GM19238 (cell line): Measurements from ENCODE around the gene PRDM16.
"Not testable (repeated sequence)": the region's sequence is repeated elsewhere in the genome, so short reads cannot be mapped to it uniquely, and the experiment has no call there.

ENCODE experiments used
- DNase-seq: peaks from one replicate; pipeline ENCODE4 v3.0.0; 2011; ENCODE audit warnings: low spot score; ENCODE audit not compliant: insufficient read length

The PRDM16 gene

DNA sequence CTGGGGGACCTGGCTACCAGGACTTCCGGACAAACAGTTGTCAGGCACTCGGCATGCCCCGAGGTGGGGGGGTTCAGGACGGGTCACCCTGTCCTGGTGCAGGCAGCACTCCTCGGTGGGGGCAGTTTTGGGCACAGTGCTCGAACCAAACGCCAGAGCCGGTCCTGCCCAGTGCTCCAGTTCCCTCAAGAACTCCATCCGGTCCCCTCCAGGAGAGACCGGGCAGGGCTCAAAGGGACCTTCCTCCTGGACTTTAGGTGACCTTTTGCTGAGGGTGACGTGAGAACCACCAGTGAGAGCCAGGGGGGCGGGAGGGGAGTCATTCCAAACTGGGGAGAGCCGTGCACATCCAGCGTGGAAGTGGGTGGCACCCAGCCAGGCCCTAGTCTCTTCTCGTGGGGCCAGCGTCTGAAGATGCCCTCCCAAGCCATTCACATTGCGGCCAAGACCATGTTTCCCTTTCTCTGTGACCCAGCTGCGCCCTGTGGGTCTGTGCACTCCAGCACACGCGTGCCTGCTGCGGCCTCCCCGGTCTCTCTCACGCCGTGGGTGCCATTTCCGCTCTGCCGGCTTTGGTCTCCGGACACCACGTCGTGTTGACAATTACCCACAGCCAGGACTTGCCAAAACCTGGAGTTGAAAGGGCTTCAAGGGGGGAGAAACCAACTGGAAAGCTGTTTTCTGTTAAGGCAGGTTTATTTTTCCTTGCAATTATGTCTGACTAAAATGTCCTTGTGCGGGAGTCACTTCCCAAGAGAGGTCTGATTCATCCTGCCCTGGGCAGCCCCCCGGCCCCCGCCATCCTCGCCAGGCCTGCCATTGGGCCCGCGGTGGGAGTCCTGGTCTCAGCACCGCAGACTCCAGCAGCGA, 206.7 kb downstream of the PRDM16 start:
- DNase-seq = no peak

DNA sequence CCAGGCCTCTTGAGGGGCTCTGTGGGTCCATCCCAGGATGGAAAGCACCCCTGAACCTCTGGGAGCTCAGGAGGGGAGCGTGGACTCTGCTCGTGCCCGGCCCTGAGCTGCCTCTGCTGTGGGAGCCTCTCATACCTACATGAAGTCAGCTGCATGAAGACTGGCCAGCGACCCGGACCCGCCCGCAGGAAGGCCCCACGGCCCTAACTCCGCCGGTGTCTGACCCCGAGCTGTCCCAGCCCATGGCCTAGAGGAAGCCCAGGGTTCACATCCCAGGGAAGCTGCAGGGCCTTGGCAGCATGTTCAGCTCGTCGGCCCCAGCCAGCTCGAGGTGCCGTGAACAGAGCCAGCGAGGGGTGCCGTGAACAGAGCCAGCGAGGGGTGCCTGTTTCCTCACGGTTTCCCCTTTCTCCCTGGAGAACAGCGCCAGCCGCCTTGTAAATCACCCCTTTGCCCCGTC, 207.4 kb downstream of the PRDM16 start:
- DNase-seq = no peak

DNA sequence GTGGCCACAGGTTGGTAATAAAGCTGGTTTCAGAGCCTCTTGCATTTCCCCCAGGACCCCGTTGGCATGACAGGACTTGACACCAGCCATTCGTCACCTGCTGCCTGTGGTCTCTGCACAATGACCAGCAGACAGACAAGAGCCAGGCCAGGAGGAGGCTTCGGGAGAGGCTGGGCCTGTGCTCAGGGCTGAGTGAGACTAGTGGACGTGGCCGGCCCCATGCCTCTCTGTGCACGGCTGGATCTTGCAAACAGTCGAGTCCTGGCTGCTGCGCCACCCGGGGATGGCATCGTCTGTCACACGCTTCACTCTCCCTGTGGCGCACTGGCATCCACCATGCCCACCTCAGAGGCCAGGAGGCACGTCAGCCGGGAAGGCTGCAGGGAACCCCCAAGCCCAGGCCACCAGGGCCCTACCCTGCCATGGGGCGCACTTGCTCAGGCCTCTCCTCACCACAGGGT, 208.0 kb downstream of the PRDM16 start:
- no peak for DNase-seq

DNA sequence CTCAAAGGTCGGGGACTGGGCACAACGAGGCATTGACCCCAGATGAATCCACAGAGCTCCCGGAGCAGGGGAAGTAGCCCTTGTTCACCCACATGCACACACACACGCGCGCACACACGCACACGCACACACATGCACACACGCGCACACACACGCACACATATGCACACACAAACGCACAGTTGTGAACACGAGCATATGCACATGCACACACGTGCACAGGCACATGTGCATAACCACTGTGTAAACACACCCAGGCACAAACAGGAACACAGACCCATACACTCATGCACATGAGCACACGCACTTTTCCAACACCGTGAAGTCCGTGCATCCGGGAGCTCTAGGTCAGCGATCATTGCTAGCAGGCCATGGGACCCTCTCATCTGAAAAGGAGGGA, 208.6 kb downstream of the PRDM16 start:
- DNase-seq = no peak

DNA sequence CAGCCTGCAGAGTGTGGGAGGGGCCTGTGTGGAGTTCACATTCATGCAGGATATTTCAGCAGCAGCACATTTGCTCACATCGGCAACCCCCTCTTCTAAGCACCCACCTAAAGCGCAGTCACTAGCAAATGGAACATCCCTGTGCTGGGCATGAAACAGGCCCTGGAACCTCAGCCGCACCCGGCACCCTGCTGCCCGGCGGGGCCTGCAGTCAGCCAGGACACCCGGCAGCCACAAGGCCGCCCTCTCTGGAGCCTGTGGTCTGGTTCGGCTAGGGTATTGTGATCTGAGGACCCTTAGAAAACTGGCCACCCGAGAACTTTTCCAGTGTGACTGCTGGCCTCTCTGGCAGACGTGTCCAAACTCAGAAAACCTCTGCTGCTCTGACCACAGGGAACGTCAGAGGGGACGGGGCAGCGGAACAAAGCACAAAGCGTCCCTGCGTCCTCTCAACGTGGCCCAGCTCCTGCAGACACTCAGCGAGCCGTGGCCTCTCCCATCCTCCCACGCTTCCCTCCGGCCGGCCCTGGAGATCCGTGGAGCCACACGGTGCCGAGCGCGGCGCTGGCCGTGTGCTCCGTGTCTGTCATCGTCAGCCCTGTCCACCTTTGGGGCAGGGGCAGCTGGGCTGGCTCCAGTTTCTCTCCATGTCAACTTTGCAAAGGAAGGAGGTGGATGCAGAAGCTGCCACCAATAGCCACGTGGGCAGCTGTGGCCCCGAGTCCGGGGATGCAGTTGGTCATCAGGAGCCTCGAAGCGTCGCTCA, 209.6 kb downstream of the PRDM16 start:
- no peak for DNase-seq

DNA sequence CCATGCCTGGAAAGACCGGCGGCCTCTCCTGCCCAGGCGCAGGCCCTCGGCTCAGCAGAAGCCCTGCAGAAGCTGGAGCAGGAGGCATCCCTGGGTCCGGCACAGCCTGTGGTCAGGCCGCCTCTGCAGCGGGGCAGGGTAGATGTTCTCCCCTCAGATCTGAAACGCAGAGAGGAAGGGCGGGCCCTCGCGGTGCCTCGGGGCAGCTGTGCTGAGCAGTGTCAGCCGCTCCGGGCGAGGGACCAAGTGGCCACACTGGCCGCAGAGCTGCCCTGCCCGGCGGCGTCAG, 210.1 kb downstream of the PRDM16 start:
- no peak for DNase-seq

DNA sequence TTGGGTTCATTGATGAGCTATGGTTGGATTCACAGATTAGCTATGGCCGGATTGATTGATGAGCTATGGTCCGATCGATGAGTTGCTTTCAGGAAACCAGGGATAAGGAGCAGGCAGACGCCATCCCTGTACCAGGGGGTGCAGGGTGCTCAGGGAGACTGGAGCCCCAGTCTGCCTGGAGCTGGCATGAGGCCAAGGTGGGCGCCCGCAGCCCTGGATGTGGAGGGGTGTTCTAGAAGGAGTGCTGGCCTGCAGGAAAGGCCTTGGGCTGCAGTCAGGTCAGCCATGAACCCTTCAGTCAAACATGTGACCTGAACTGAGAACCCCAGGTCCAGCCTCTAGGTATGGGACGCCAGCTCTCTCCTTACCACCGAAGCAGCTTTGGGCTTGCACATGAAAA, 212.7 kb downstream of the PRDM16 start:
- DNase-seq = no peak

DNA sequence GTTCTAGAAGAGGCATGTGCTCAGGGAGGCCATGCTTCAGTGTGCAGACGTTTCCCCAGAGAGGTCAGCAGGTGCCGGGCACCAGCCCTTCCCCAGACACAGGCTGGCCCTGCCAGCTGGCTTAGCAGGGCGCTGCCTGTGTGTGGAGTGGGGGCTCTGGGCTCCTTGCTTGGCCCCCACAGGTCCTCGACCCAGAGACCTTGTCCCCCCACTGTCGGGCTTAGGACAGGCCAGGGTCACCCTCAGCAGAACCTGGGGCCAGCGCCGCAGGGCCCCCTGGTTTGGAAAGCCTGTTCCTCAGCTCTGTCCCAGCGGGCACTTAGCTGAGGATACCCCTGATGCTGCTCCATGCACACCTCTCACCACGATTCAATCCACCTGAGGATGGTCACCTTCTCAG, 213.2 kb downstream of the PRDM16 start:
- DNase-seq = no peak

DNA sequence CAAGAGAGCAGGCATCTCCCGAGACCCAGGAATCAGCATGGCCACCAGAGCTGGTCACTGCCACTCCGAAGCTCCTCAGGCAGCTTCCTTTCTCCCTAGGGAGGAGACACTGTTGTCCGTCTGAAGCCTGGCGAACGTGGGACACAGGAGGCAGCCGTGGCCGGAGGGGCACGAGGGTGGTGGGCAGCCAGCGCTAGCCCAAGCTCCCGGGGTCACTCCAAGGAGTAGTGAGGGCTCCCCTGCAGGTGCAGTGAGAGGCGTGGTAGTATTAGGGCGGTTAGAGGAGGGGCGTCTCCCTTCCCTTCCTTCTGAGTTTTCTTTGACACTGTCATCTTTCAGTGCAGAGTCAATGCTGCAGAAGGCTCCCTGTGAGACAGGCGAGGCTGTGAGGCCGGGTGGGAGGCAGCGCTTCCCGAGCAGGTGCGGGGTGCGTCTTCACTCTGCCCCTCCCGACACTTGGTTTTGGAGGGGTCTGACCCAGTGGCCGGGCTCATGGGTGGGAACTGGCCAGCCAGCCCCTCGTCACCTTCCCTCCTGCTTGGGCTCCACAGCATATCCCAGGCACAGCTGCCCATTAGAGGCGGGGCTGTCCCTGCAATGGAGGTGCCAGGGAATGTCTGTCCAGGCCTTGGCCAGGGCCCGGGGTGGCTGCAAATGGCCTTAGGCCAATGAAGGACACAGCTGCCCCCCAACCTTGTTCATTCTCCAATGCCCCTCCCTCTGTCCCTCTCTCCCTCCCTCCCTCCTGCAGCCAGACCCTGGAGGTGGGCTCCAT, 213.8 kb downstream of the PRDM16 start:
- no peak for DNase-seq

DNA sequence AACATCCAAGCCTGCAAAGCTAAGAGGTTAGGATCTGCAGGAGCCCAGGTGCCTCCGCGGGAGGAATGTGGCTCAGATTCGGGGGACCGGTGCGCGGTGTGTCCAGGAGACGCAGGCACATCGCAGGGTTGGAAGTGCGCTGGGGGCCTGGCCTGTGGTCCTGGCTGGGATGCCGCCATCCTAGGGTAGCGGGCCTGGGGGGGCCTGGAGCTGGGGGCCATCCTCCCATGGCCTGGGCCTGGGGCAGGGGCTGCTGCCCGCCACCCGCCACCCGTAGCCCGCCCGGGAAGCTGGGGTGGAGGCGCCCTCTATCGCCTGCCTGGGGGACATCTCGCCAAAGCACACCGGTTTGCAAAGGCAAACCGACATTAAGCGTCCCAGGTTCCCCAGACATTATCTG, 214.8 kb downstream of the PRDM16 start:
- DNase-seq = no peak

DNA sequence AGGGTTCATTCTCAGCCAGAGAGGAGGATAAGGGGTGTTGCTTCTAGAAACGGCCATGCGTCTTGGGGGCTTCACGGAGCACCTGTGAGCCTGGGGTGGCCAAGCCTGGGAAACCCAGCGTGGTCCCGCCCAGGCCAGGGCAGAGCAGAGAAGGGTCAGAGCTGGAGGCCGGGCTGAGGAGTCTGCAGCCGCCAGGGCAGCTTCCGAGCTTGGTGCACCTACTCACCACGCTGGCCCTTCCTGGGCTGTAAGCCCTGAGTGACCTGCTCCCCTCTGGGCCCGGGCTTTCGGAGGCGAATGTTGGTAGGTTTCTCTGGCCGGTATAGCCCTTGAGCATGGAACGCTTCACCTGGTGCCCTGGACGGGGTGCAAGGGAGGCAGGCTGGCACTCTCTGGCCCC, 215.7 kb downstream of the PRDM16 start:
- DNase-seq = no peak

DNA sequence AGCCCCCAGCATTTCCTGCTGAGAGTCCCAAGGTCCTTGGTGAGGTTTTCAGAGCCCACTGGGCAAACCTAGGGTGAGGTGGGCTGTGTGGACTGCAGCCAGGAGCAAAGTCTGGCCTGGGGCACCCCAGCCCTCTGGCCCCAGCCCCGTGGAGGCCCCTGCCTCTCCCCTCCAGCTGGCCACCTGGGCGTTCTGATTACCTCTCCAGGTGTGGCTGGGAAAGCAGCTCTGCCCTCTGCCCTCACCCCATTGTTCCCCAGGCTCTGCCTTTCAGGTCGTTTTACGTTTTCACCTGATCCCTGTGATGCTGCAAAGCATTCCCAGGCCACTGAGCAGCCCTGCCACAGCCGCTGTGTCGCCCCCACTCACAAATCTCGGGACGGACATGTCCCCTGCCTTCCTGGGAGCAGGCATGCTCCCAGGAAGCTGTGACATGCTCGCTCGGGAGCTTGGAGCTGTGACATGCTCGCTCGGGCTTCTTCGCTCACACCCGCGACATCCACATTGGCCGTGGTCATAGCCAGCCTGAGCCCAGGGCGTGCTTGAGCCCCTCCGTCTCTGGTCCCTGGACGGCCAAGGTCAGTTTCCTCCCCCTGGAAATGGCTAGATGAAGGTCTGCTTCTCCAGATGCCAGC, 216.2 kb downstream of the PRDM16 start:
- DNase-seq = no peak

DNA sequence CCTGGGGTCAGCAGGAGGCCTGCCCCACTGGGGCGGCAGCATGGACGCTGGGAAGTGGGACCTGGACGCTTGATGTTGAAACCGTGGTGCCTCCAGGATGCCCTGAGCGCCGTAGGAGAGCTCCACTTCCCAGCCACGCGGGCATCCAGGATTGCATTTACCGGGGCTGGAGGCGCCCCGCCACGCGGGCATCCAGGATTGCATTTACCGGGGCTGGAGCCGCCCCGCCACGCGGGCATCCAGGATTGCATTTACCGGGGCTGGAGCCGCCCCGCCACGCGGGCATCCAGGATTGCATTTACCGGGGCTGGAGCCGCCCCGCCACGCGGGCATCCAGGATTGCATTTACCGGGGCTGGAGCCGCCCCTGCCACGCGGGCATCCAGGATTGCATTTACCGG, 218.1 kb downstream of the PRDM16 start:
- DNase-seq = not testable (repeated sequence)

DNA sequence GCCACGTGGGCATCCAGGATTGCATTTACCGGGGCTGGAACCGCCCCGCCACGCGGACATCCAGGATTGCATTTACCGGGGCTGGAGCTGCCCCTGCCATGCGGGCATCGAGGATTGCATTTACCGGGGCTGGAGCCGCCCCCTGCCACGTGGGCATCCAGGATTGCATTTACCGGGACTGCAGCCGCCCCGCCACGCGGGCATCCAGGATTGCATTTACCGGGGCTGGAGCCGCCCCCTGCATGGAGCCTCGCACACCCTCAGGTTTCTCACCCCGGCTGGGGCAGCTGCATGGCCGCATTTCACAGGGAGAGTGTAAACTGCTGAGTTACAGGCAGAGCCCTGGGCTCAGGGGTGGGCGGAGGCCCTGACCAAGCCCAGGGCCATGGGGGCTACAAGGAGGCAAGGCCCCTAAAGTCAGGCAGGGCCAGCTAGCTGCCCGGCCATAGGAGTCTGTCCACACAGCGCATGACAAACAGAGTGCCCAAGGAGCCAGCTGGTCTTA, 218.7 kb downstream of the PRDM16 start:
- DNase-seq = no peak

DNA sequence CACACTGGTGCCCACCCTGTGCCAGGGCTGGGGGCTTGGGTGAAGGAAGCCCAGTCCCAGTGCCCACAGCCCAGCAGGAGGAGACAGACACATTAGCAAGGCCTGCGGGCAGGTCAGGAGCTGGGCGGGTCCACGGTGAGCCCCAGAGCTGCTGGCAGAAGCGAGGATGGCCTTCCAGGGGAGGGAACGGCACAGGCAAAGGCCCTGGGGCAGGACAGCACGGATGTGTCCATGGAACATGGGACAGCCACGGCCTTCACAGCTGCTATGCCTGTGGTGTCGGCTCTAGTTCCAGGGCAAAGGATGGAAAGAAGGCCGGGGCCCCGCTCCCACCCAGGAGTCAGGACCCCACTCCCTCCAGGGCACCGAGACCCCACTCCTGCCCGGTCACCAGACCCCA, 220.5 kb downstream of the PRDM16 start:
- no peak for DNase-seq

DNA sequence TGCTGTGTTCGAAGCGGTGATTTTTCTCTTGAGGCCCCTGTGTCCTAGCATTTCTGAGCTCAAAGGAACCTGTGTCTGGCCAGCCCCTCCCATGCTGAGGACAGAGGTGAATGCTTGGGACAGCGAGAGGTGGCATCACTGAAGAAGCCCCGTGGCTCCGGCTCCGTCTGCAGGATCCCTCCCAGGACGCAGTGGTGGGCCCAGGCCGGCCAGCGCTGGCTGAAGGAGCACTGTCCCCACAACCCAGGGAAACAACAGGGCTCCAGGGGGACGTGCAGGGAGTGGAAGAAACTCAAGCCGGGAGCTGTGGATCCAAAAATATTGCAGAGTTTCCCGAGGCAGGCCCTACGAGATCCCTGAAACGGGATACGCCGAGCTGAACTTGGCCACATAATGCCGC, 221.4 kb downstream of the PRDM16 start:
- DNase-seq = no peak

DNA sequence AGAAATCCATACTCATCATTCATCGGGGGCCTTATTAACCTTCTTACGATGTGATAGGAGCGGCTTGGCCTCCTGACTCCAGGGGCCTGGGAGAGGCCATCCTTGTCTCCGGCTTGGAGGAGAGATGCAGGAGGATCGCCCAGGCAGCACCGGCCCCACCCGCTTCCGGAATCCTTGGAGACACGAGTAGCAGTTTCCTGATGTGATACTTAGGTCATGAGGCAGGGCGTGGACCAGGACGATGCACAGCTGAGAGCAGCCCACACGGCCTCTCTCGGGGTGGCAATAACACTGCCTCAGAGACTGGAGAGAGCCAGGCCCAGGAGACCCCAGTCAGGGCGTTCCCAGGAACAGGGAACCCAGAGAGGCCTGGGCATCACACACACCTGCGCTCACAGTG, 221.9 kb downstream of the PRDM16 start:
- no peak for DNase-seq

DNA sequence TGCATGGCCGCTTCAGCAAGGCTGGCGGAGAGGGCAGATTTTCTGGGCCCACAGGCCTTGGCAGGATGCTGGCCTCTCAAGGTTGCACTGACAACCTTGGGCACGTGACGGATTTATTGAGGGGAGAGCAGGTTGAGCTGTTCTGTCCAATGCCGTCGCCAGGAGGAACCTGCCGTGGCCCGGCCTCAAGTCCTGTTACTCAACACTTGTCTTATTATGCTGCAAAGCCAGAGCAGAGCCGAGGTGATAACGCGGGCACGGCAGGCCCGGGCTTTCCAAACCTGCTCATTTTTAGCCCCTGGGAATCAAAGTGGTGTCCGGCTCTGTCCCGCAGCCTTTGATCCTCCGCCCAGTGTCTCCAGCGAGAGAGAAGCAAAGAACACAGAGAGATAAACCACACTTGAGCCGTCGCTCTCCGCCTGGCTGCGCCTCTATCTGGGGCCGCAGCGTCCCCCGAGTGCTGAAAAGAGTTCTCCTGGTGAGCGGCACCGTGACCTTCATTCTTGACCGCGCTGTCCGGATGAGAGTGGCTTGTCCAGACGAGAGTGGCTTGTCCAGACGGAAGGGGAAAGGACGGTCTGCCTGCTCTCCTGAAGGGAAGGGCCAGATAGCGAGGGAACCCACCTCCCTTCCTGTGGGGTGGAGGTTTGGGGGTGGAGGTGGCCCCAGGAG, 223.2 kb downstream of the PRDM16 start:
- DNase-seq = no peak

DNA sequence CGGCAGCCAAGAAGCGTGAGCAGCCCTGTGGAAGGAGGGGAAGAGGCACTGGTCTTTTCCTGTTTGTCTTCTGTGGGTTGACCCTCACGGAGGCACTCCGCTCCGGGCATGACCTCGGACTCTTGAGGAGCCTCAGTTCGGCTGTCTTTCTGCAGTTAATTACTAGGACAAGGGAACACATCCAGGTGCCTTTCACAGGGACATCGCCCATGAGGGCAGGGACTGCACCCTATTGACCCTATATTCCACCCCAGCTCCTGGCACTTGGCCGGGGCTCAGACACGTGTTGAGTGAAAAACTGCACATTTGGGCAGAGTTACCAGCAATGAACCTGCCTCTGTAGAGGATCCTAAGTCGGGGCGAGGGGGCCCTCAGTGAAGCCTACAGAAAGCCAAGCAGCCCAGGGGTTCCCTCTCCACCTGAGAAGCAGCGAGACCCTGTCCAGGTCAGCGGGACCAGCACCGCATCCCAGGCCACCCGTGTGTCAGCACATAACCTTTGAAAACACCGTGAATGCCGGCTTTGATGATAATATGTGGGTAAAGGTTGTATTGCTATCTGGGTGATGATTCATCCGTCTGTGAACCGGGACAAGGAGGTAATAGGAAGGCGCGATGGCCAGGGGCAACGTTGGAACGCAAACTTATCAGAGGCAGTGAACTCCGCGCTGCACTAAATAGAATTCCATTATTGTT, 224.0 kb downstream of the PRDM16 start:
- DNase-seq = no peak

DNA sequence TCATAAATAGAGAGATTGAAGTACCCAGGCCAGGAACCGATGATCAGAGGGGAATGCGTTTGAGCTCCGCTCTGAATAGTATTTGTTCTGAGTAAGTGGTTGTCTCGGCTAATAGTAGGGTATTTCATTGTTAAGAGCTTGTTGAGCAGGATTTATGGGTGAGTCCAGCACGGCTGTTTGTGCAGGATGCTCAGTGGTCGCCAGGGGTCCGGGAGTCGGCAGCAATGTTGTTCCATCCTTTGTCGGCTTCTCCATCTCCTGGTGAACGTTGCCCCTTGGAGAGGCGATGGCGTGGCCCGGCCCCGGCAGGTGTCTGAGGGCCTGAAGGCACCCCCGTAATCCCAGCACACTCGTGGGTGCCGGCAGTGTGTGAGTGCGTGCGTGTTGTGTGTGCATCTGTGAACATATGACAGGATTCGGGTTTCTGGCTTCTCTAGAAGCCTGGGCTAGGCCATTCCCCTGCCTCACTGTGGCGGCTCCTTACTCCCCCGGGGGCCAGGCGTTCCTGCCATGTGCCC, 224.6 kb downstream of the PRDM16 start:
- no peak for DNase-seq
